HEK293 (cell line): Measurements from ENCODE around the gene FYTTD1.

Source experiments
- CTCF ChIP-seq: fragments of 450-650 bp; formaldehyde crosslinking; IDR thresholded peaks from 2 replicates; pipeline ENCODE4 v1.5.1; 2016; ENCODE audit warnings: missing biosample characterization, missing genetic modification characterization
- ZBTB21 ChIP-seq: fragments of 450-650 bp; formaldehyde crosslinking; IDR thresholded peaks from 2 replicates; pipeline ENCODE4 v1.5.1; 2017; ENCODE audit warnings: missing biosample characterization, missing genetic modification characterization
- ZNF114 ChIP-seq: fragments of 450-650 bp; formaldehyde crosslinking; IDR thresholded peaks from 2 replicates; pipeline ENCODE4 v1.5.0; 2017; ENCODE audit warnings: missing biosample characterization, missing genetic modification characterization
- ZNF133 ChIP-seq: fragments of 450-650 bp; formaldehyde crosslinking; IDR thresholded peaks from 2 replicates; pipeline ENCODE4 v1.5.1; 2016; ENCODE audit warnings: missing biosample characterization, missing genetic modification characterization
- ZNF202 ChIP-seq: fragments of 450-650 bp; formaldehyde crosslinking; IDR thresholded peaks from 2 replicates; pipeline ENCODE4 v1.5.1; 2016; ENCODE audit warnings: missing biosample characterization, missing genetic modification characterization, borderline replicate concordance
- ZNF239 ChIP-seq: fragments of 450-650 bp; formaldehyde crosslinking; IDR thresholded peaks from 2 replicates; pipeline ENCODE4 v1.5.1; 2016; ENCODE audit warnings: missing biosample characterization, missing genetic modification characterization
- ZNF394 ChIP-seq: fragments of 450-650 bp; formaldehyde crosslinking; IDR thresholded peaks from 2 replicates; pipeline ENCODE4 v1.5.1; 2016; ENCODE audit warnings: missing biosample characterization, missing genetic modification characterization, mild to moderate bottlenecking, moderate library complexity, borderline replicate concordance
- ZNF514 ChIP-seq: fragments of 450-650 bp; formaldehyde crosslinking; IDR thresholded peaks from 2 replicates; pipeline ENCODE4 v1.5.1; 2016; ENCODE audit warnings: missing biosample characterization, missing genetic modification characterization
- ZNF837 ChIP-seq: fragments of 450-650 bp; formaldehyde crosslinking; IDR thresholded peaks from 2 replicates; pipeline ENCODE4 v1.5.1; 2016; ENCODE audit warnings: missing biosample characterization, missing genetic modification characterization

GRCh38 chr3:197835509-197835908 lies 85.8 kb downstream of the FYTTD1 start:
- no peak for TF ChIP-seq ZNF514
- no peak for TF ChIP-seq CTCF (tag by site-specific recombination)
- TF ChIP-seq ZNF202 (tag by site-specific recombination), result no peak
- TF ChIP-seq ZNF394 (tag by site-specific recombination), result no peak
- no peak for TF ChIP-seq ZNF239 (tag by site-specific recombination)
- no peak for TF ChIP-seq ZNF133 (tag by site-specific recombination)
- TF ChIP-seq ZNF837 (tag by site-specific recombination), result no peak
- TF ChIP-seq ZNF114 (tag by site-specific recombination), result no peak
- TF ChIP-seq ZBTB21, result no peak
